IPS DF 6.9 (cell line): ENCODE data around the gene SLC24A4.

Experiments used
- DNase-seq: peaks from one replicate; pipeline ENCODE4 v3.0.0-alpha.2; 2013; ENCODE audit warnings: low read depth, low spot score
- H3K27ac ChIP-seq: one replicate; pipeline ENCODE4 v1.5.1; 2013; ENCODE audit warnings: low read length, control low read depth
- H3K27me3 ChIP-seq: 2 replicates; pipeline ENCODE4 v1.6.1; 2013; ENCODE audit warnings: mild to moderate bottlenecking, low read length; ENCODE audit not compliant: control insufficient read depth, insufficient read depth
- H3K36me3 ChIP-seq: 2 replicates; pipeline ENCODE4 v1.6.1; 2013; ENCODE audit warnings: low read length; ENCODE audit not compliant: control insufficient read depth, insufficient read depth
- H3K4me1 ChIP-seq: 2 replicates; pipeline ENCODE4 v1.6.1; 2013; ENCODE audit warnings: low read length; ENCODE audit not compliant: control insufficient read depth, insufficient read depth
- H3K4me3 ChIP-seq: 2 replicates; pipeline ENCODE4 v1.5.1; 2013; ENCODE audit warnings: mild to moderate bottlenecking, low read length
- H3K9me3 ChIP-seq: 2 replicates; pipeline ENCODE4 v1.6.1; 2013; ENCODE audit warnings: low read length, inconsistent platforms; ENCODE audit not compliant: control insufficient read depth, insufficient read depth
- WGBS: extraction: QIAGEN DNeasy Blood & Tissue Kit; methylation state at CpG from one replicate; pipeline ENCODE4 v1.1.7; 2013; ENCODE audit warnings: mixed read lengths, missing lambda C conversion rate; ENCODE audit not compliant: insufficient read length, insufficient coverage; 5-methylcytosine and 5-hydroxymethylcytosine counted together

The SLC24A4 gene

GRCh38 chr14:92339426-92339825 lies 16.5 kb downstream of the SLC24A4 start:
- no peaks in the 10 kb centered on the region for H3K36me3 ChIP-seq
- DNase-seq = no peak
- no CpG with 5 or more reads among the region's 12 CpGs for WGBS
- H3K9me3 ChIP-seq = no peaks in the 10 kb centered on the region
- H3K27me3 ChIP-seq = no peaks in the 10 kb centered on the region
- H3K4me1 ChIP-seq = no peaks in the 10 kb centered on the region
- no peak overlapping the region for H3K4me3 ChIP-seq
- no peak overlapping the region for H3K27ac ChIP-seq

GRCh38 chr14:92340071-92340470 lies 17.1 kb downstream of the SLC24A4 start:
- WGBS = no CpG with 5 or more reads among the region's 5 CpGs
- no peaks in the 10 kb centered on the region for H3K36me3 ChIP-seq
- H3K9me3 ChIP-seq = no peaks in the 10 kb centered on the region
- H3K4me3 ChIP-seq = no peak overlapping the region
- H3K4me1 ChIP-seq = no peaks in the 10 kb centered on the region
- H3K27me3 ChIP-seq = no peaks in the 10 kb centered on the region
- no peak for DNase-seq
- no peak overlapping the region for H3K27ac ChIP-seq

GRCh38 chr14:92340931-92341330 lies 18.0 kb downstream of the SLC24A4 start:
- DNase-seq = no peak
- H3K4me3 ChIP-seq = no peak overlapping the region
- H3K9me3 ChIP-seq = no peaks in the 10 kb centered on the region
- WGBS = no CpG with 5 or more reads among the region's 7 CpGs
- H3K27me3 ChIP-seq = no peaks in the 10 kb centered on the region
- no peaks in the 10 kb centered on the region for H3K36me3 ChIP-seq
- H3K4me1 ChIP-seq = no peaks in the 10 kb centered on the region
- no peak overlapping the region for H3K27ac ChIP-seq

- no CpG with 5 or more reads among the region's 6 CpGs for WGBS
- no peaks in the 10 kb centered on the region for H3K36me3 ChIP-seq
- no peak overlapping the region for H3K27ac ChIP-seq
- no peaks in the 10 kb centered on the region for H3K4me1 ChIP-seq
- DNase-seq = no peak
- no peaks in the 10 kb centered on the region for H3K9me3 ChIP-seq
- no peak overlapping the region for H3K4me3 ChIP-seq
- no peaks in the 10 kb centered on the region for H3K27me3 ChIP-seq
Measured at GRCh38 chr14:92341791-92342190, 18.8 kb downstream of the SLC24A4 start.

- H3K36me3 ChIP-seq = no peaks in the 10 kb centered on the region
- H3K27ac ChIP-seq = no peak overlapping the region
- H3K9me3 ChIP-seq = no peaks in the 10 kb centered on the region
- no peaks in the 10 kb centered on the region for H3K27me3 ChIP-seq
- H3K4me1 ChIP-seq = no peaks in the 10 kb centered on the region
- no peak for DNase-seq
- WGBS = no CpG with 5 or more reads among the region's 5 CpGs
- no peak overlapping the region for H3K4me3 ChIP-seq
Measured at GRCh38 chr14:92348154-92348553, 25.2 kb downstream of the SLC24A4 start.

- Histone ChIP-seq H3K27me3 (no peaks in the 10 kb centered on the region), H3K9me3 (no peaks in the 10 kb centered on the region), H3K36me3 (no peaks in the 10 kb centered on the region), H3K4me3 (no peak overlapping the region), H3K27ac (no peak overlapping the region), H3K4me1 (no peaks in the 10 kb centered on the region)
- DNase-seq = no peak
- WGBS = no CpG with 5 or more reads among the region's 1 CpG
Measured at GRCh38 chr14:92351750-92352149, 28.8 kb downstream of the SLC24A4 start.

- Histone ChIP-seq H3K36me3 (no peaks in the 10 kb centered on the region), H3K27ac (no peak overlapping the region), H3K4me1 (no peaks in the 10 kb centered on the region), H3K27me3 (no peaks in the 10 kb centered on the region), H3K4me3 (no peak overlapping the region), H3K9me3 (no peaks in the 10 kb centered on the region)
- no CpG with 5 or more reads among the region's 9 CpGs for WGBS
- peak; percentile 16 for DNase-seq
Measured at GRCh38 chr14:92352158-92352985, 29.4 kb downstream of the SLC24A4 start.

GRCh38 chr14:92353447-92353846 lies 30.5 kb downstream of the SLC24A4 start:
- no peaks in the 10 kb centered on the region for H3K9me3 ChIP-seq
- no peaks in the 10 kb centered on the region for H3K36me3 ChIP-seq
- DNase-seq = no peak
- H3K4me1 ChIP-seq = no peaks in the 10 kb centered on the region
- no peak overlapping the region for H3K27ac ChIP-seq
- H3K27me3 ChIP-seq = no peaks in the 10 kb centered on the region
- WGBS = no CpG with 5 or more reads among the region's 3 CpGs
- H3K4me3 ChIP-seq = no peak overlapping the region

- no peak overlapping the region for H3K27ac ChIP-seq
- no CpG with 5 or more reads among the region's 3 CpGs for WGBS
- no peaks in the 10 kb centered on the region for H3K27me3 ChIP-seq
- no peaks in the 10 kb centered on the region for H3K36me3 ChIP-seq
- DNase-seq = no peak
- H3K4me1 ChIP-seq = no peaks in the 10 kb centered on the region
- no peaks in the 10 kb centered on the region for H3K9me3 ChIP-seq
- no peak overlapping the region for H3K4me3 ChIP-seq
Measured at GRCh38 chr14:92356677-92357076, 33.7 kb downstream of the SLC24A4 start.

GRCh38 chr14:92360651-92361370 lies 37.8 kb downstream of the SLC24A4 start:
- no CpG with 5 or more reads among the region's 13 CpGs for WGBS
- no peaks in the 10 kb centered on the region for H3K27me3 ChIP-seq
- H3K4me3 ChIP-seq = no peak overlapping the region
- DNase-seq = no peak
- no peaks in the 10 kb centered on the region for H3K9me3 ChIP-seq
- no peak overlapping the region for H3K27ac ChIP-seq
- H3K4me1 ChIP-seq = no peaks in the 10 kb centered on the region
- no peaks in the 10 kb centered on the region for H3K36me3 ChIP-seq
